Bone marrow (tissue), 2 donors: Measurements from ENCODE around the gene IGFN1.

Source experiments
- DNase-seq, 2 donors: peaks; one replicate each; lab custom pipeline; 2025; lab: John Stamatoyannopoulos, UW

Gene IGFN1

DNA sequence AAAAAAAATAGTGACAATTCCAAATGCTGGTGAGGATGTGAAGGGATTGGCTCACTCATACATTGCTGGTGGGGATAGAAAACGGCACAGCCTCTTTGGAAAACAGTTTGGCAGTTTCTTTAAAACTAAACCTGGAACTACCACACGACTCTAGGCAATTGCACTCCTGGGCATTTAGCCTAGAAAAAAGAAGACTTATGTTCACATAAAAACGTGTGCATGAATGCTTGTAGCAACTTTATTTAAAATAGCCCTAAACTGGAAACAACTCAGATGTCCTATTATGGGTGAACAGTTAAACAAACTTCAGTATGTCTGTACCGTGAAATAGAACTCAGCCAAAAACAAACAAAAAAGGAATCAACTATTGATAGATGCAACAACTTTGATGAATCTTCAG, 26.9 kb upstream of the IGFN1 start:
- no peak for DNase-seq

DNA sequence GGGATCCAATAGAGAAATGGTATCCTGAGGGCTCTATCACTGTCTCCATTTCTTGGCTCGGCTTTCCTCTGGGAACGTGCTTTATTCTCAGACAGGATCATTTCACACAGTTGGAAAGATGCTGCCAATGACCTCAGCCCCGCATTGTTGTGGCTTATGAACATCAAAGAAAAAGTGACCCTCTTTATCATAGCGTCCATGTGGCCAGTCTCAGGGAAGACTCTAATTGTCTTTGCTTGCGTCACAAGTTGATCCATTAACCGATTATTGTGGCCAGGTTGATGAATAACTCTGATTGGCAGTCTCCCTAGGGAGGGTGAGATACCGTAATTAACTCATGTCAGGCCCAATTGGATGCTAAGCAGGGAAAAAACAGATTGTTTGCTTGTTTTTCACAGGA, 26.0 kb upstream of the IGFN1 start:
- no peak for DNase-seq

DNA sequence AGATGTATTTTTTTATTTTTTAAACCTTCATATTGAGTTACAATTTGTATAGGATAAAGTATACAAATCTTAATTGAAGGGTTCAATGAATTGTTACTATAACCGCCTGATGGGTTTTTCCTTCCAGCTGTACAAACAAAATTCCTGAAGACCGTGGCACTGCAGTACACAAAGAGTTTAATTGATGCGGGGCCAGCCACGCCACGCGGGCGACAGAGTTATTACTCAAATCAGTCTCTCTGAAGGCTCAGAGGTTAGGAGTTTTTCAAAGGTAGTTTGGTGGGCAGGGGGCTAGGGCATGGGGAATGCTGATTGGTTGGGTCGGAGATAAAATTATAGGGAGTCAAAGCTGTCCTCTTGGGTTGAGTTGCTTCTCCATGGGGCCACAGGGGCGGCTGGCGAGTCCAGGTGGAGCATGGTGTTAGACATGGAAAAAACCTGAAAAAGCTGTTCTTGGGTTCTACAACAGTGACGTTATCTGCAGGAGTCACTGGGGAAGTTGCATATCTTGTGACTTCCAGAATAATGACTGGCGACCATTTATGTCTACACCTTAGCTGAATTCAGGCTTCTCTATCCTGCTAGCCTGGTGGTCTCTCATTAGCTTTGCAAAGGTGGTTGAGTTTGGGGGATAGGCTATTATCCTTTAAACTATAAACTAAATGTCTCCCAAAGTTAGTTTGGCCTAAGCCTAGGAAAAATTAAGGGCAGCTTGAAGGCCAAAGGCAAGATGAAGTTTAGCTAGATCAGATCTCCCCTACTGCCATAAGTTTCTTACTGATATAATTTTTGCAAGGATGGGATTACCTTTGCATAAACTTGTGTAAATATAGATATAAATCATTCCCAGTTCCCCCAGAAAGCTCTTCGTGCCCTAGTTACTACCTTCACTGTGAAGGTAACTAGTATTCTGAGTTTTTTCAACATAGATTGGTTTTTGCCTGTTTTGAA, 23.3 kb upstream of the IGFN1 start:
- DNase-seq, result no peak

GRCh38 chr1:201169203-201169602, 21.4 kb upstream of the IGFN1 start:
- DNase-seq, result no peak

DNA sequence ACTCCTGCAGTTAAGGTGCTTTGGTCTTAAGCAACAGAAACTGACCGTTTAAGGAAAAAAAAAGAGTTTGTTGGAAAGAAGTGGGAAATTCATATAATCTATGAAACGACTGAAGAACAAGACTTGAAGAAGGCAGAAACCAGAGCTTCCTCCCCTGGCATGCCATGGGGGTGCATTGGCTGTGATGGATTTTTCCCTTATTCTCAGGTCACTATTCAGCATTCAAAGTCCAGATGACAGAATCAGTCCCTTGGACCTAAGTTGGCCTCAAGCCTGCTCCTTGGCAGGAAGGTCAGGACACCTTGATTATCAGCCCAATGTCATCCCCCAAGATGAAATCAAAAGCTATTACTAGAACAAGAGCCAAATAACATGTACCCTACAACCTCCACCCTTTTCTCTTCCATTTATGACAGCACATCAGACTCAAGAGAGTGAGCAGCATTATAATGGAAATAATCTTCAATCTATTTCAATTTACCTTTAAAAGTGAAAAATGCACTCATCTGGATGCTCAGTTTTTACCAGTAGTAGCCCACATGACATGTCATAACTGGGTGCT, 20.6 kb upstream of the IGFN1 start:
- no peak for DNase-seq

- DNase-seq, result peak in 1 of 2 donors; percentile 62
Observed at GRCh38 chr1:201170533-201171062, 20.0 kb upstream of the IGFN1 start.

GRCh38 chr1:201171063-201172036, 19.3 kb upstream of the IGFN1 start:
- DNase-seq, result peak in 1 of 2 donors; percentile 45

GRCh38 chr1:201172326-201172725, 18.3 kb upstream of the IGFN1 start:
- DNase-seq, result no peak

DNA sequence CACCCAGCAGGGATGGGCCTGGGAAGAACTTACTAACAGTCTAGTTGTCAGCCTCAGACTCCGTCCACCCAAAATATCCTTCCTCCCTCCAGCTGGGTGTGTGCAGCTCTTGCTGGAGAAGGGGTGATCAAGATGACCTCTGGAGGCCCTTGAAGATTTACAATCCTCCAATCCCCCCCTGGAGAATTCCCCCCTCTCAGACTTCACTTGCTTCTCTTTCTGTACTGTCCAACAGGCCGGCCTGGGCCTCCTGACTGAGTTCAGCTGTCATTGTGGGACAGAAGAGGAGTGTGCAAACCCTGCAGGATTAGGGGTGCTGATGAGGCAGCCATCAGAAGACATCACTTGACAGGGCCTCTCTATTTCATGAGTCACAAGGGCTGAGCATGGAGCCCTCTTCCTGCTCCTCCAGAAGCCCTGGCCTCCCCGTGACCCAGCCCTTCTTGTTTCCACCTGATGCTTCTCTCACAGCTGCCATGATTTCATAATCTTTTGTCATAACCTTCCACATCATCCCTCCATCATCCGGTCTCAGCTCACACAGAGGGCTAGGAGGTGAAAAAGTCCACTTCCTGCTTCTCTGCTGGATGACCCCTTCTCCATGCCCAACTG, 17.5 kb upstream of the IGFN1 start:
- no peak for DNase-seq

GRCh38 chr1:201173736-201174135, 16.9 kb upstream of the IGFN1 start:
- no peak for DNase-seq

DNA sequence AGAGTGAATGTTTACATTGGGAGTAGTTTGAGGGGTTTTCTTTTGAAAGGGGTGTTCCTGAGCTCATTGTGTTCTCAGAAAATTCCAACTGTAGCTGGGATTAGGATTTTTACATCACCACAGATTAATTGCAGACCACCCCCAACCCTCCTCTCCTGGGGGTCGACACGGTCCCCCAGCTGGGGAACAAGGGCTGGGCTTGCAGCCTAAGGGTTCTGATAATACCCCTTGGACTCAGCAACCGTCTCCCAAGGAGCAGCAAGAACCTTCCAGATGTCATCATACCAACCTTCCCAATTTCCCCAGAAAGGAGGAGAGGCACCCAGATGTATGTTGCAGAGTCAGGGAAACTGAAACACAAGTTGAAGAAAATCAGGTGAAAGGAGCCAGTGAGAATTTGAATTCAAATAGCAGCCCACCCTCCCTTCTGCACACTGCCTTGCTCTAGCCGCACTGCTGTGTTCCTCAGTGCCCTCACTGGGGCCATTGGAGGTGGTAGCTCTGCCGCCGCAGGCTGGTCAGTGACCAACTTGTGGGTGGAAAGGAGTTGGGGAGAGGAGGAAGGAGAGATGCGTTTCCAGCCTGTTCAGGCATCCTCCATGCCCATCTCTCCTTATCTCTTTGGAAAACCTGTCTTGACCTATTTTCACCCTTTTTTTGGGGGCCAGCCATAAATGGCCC, 14.7 kb upstream of the IGFN1 start:
- DNase-seq, result no peak

- no peak for DNase-seq
Observed at GRCh38 chr1:201176940-201177339, 13.7 kb upstream of the IGFN1 start.

DNA sequence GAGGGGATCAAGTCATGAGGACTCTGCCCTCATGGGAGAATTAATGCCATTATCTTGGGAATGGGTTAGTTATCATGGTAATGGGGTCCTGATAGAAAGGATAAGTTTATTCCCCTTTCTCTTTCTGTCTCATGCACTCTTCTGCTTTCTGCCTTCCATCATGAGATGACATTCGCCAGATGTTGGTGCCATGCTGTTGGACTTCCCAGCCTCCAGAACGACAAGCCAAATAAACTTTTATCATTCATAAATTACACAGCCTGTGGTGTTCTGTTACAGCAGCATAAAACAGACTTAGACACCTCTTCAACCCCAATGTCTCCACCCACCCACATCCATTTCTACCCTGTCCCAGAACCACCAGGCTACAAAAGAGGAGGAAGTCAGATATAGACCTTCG, 11.9 kb upstream of the IGFN1 start:
- DNase-seq, result no peak

- no peak for DNase-seq
Observed at GRCh38 chr1:201180141-201180540, 10.5 kb upstream of the IGFN1 start.

DNA sequence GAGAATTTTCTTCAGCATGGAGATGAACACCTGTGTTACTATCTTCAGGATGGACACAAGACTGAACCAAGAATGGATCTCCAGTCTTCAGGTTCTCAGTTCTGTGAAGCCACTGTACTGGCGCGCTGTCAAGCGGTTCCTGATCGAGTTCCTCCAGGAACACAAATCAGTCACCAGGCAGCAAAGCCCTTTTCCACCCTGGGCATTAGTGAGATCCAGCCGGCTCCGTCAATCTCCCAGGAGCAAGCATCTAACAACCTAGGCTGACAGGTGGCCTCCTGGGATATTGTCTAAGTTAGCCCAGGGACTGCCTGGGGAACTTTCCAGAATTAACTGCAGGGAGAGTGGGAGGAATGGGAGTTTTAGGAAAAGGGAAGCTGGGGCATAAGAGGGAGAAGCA, 9.7 kb upstream of the IGFN1 start:
- no peak for DNase-seq

- DNase-seq, result no peak
Observed at GRCh38 chr1:201181323-201181722, 9.3 kb upstream of the IGFN1 start.

GRCh38 chr1:201181726-201182125, 8.9 kb upstream of the IGFN1 start:
- no peak for DNase-seq

- no peak for DNase-seq
Observed at GRCh38 chr1:201183209-201183608, 7.4 kb upstream of the IGFN1 start.

DNA sequence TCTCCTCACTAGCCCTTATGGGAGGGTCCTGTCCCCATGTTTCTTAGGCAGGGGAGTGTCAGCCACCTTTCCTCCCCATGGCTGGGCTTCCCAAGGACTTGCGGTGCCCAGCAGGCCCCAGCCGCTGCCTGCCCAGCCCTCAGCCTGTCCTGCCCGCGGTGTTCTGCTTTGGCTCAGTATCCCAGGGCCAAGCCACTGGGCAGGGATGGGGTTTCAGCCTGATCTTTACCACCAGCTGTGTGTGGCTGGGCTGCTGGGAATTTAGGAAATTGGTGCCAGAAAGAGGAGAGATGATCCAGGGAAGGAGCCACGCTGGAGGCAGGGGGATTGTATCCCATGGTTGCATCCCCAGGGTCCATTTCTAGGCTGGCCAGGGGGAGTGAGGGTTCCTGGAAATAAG, 6.9 kb upstream of the IGFN1 start:
- no peak for DNase-seq

- no peak for DNase-seq
Observed at GRCh38 chr1:201184307-201185122, 6.1 kb upstream of the IGFN1 start.
